NCI-H774 (cell line): ENCODE data around the gene BANP.
"Not testable (repeated sequence)": the region's sequence is repeated elsewhere in the genome, so short reads cannot be mapped to it uniquely, and the experiment has no call there.

Experiments
- DNase-seq: peaks from one replicate; lab custom pipeline; 2025; lab: John Stamatoyannopoulos, UW

Gene BANP

DNA sequence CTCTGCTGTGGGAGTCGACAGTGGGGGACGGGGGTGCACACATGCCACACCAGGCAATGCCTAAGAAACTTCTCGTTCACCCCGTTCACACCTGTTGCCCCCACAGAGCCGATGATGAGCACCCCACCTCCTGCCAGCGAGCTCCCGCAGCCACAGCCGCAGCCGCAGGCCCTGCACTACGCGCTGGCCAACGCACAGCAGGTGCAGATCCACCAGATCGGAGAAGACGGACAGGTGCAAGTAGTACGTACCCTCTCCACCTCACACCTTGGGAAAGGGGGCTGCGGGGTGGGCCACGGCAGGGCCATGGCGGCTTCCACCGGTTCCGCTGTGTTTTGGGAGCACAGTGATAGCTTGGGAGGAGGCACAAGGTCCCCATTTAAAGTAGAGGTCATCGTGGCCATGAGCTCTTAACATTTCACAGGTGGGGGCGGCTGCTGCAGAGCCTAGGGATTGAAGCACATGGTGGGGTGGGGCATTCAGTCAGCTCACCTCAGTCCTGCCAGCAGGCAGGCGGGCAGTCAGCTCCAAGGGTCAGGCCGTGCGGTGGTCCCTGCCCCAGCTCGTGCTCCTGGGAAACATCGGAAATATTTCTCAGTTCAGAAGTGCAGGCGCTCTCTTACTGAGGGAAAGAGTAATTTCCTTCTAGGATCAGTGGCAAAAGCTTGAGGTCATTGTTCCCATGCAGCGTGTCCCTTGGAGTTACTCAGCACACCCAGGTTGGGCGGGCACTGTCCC, 81.9 kb downstream of the BANP start:
- not testable (repeated sequence) for DNase-seq

- no peak for DNase-seq
Measured at GRCh38 chr16:88034770-88035169, 83.5 kb downstream of the BANP start.

DNA sequence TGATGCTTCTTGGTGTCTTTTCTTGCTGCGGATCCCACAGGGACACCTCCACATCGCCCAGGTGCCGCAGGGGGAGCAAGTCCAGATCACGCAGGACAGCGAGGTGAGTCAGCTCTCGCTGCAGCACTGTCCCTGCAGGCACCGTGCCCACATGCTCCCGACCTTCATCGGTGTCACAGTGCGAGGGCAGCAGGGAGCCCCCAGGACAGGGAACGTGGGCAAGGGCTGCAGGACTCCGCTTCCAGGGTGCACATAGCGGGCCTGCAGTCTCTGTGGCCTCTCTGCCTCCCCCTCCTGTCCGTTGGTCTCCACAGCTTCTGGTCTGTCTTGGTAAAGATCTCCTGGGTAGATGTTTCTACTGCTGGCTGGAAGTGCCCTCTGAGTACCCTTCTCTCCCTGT, 84.1 kb downstream of the BANP start:
- DNase-seq = no peak

- DNase-seq = not testable (repeated sequence)
Measured at GRCh38 chr16:88035884-88036639, 84.8 kb downstream of the BANP start.

- DNase-seq = not testable (repeated sequence)
Measured at GRCh38 chr16:88036640-88036996, 85.4 kb downstream of the BANP start.

GRCh38 chr16:88037359-88037758, 86.1 kb downstream of the BANP start:
- not testable (repeated sequence) for DNase-seq

DNA sequence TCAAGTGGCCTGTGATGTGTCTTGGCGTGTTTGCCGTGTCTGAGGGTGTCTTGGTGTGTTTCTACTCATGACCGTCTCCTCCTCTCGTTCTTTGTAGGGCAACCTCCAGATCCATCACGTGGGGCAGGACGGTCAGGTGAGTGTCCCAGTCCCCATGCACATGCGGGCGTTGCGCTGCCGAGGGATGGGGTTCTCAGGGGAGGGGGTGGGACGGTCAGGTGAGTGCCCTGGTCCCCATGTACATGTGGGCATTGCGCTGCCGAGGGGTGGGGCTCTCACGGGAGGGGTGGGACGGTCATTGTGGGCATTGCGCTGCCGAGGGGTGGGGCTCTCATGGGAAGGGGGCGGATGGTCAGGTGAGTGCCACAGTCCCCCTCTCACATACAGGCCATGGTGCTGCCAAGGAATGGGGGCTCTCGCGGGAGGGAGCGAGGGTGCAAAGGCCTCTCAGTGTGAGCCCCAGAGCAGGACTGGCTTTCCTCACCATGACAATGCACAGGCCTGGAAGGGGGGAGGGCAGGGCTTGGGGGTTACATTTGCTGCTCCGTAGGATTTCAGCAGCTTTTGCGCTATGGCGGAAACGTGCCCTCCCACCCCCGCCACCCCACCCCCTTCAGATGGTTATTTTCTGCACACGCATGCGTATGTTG, 86.8 kb downstream of the BANP start:
- not testable (repeated sequence) for DNase-seq

DNA sequence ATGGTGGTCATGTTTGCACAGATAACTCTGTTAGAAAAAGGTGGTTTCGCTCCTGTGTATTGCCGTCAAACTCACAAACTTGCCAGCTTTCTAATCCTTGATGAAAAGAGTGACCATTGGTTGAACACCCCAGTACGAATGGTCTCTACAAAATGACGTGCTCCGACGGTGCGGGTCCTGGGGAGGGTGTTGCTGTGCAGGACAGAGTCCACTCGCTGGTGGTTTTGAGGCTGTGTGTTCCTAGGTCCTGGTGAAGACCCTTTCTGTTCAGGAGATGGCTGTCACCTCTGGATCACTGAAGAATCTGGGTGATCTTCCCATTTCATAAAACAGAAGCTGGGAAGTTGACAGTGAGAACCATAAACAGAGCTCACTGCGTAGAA, 87.3 kb downstream of the BANP start:
- DNase-seq = not testable (repeated sequence)

- DNase-seq = no peak
Measured at GRCh38 chr16:88039591-88039990, 88.4 kb downstream of the BANP start.

DNA sequence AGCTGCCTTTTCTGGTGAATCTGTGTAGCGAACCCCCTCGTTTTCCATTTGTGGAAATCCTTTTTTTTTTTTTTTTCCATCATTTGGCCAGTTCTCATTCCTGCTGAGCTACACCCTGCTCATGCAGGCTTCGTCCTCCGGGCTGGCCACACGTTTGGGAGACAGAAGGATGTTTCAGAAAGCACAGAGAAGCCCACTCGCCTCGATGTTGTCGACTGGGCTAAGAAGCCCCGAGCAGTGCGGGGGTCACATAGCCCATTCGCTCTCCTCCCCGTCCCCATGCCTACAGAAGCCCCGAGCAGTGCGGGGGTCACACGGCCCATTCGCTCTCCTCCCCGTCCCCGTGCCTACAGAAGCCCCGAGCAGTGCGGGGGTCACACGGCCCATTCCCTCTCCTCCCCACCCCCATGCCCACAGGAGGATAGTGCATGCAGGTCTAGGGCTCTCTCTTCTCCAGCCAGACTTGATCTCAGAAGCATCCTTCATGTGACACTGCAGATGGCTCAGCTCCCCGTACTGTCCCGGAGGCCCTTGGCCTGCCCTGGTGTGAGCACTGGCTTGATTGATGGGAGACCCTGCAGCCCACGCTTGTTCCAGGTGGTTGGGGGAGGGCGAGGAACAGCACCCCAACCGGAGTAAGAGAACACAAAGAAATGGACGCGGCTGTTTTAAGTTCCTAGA, 89.1 kb downstream of the BANP start:
- DNase-seq = not testable (repeated sequence)

GRCh38 chr16:88040877-88041244, 89.6 kb downstream of the BANP start:
- DNase-seq = not testable (repeated sequence)

DNA sequence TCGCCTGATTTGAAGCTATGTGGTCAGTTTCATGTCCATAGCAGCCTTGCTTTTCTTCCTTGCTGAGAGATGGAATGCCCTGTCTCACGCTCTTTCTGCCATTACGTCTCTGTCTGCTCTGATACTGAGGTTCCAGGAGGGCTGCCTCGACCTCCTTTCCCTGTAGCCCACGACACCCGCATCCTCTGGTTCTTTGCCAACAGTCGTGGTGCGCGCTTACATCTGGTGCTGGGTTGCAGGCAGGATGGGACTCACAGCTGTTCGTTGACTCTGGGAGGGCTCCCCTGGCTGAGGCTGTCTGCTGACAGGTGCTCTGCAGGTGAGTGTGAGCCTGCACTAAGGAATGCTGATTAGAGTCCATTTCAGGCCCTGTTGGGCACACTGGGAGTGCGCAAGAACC, 90.3 kb downstream of the BANP start:
- DNase-seq = not testable (repeated sequence)

GRCh38 chr16:88041986-88042562, 90.8 kb downstream of the BANP start:
- DNase-seq = not testable (repeated sequence)

DNA sequence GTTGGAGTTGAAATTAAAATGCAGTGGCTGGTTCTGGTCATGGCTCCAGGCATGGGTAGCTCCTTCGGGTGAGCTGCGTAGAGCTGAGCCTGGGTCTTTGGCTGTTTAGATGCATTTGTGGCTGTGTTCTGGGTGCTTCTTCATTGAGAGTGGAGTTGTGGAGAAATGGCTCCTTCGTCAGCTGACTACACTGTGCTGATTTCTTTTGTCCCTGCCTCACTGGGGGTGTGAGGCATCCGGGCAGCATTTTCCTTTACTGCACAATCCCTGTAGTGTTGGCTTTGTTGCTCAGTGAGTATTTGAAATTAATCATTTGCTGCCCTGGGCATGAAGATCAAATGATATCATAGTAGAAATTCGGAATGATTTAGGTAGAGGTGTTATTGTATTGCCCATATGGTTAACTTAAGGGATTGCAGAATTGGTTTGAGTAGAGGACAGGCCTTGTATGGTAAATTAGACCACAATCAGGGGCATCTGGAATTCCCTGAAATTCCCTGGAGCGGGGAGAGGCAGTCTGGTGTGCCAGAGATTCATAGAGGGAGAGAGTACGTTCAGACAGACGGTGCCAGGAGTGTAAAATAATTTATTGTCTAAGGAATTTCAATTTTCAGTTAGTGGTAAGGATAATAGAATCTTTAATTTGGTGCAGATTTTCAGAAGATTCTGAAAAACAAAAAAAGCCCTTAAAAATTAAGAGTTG, 92.1 kb downstream of the BANP start:
- DNase-seq = not testable (repeated sequence)

DNA sequence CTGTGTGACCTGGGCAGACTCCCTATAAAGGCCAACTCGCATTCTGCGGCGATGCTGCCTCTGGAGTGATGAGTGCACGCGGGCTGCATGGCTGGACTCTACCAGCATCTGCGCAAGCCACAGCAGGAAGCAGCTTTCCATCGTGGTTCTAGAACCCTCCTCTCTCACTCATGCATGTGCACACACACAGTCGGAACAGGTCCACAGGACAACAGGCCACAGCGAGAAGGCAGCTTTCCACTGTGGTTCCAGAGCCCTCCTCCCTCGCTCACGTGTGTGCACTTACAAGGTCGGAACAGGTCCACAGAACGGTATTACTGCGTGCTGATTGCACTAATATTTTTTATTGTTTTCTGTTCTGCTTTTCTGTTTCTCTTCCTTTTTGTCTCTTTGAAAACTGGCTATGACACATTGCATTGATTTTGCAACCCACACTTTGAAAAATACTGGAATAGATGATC, 92.9 kb downstream of the BANP start:
- DNase-seq = not testable (repeated sequence)

GRCh38 chr16:88045361-88045760, 94.1 kb downstream of the BANP start:
- DNase-seq = not testable (repeated sequence)

- no peak for DNase-seq
Measured at GRCh38 chr16:88045820-88046303, 94.6 kb downstream of the BANP start.

- DNase-seq = no peak
Measured at GRCh38 chr16:88047462-88047861, 96.2 kb downstream of the BANP start.

GRCh38 chr16:88048985-88049384, 97.8 kb downstream of the BANP start:
- DNase-seq = no peak

DNA sequence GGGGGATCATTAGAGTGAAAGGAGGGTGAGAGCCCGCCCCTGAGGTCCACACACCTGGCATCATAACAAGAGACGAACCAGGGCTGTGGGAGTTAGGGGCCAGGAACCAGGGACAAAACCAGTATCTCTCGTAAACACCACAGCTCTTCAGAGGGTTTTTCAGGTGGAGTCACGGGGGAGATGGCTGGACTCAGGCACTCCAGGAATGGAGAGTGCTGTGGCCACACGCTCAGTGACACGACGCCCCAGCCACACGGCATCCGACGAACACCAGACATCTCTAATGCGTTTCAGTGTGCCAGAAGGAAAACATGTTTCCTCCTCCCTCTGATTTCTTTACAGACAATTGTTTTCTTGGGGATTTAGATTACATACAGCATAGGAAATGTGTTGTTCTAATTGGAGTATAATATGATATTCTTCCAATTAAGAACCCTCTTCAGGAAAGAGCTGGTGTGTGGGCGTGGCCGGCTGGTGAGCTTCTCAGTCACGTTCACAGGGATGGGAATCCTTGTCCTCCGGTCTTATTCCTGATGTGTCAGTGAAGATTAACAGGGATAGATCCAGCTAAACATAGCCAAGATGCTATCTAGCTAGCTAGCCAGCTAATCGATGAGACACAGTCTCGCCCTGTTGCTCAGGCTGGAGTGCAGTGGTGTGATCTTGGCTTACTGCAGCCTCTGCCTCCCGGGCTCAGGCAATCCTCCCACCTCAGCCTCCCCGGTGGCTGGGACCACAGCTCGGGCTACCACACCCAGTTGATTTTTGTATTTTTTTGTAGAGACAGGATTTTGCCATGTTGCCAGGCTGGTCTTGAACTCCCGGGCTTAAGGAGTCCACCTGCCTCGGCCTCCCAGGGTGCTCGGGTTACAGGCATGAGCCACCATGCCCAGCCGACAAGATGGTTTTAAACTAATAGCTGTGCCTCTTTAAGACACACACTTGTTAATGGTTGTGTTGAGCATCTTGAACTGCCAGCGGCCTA, 98.6 kb downstream of the BANP start:
- no peak for DNase-seq
